H1 (cell line): Measurements from ENCODE around the gene MGST2. TPM values are rescaled to one million over a fixed set of nuclear protein-coding genes. Genes with fewer than 3 reads are reported as not detected.
A peak's percentile ranks its signal among the peaks of the same experiment; 100 is the strongest.

ENCODE experiments used
- CTCF ChIA-PET: fragments of 300-600 bp; sonication (Branson Sonifier 250); formaldehyde crosslinking; loops from one replicate; lab custom pipeline; 2021; ENCODE audit not compliant: partially characterized antibody; lab: Charles Lee
- POLR2A ChIA-PET: fragments of 300-600 bp; sonication (Branson Sonifier 250); formaldehyde crosslinking; loops from one replicate; lab custom pipeline; 2021; ENCODE audit warnings: inconsistent platforms; ENCODE audit not compliant: partially characterized antibody; lab: Charles Lee
- DNase-seq, 2 experiments: peaks; one replicate each; pipeline versions ENCODE4 v3.0.0 to v3.0.0-alpha.2; 2010 to 2022; ENCODE audit warnings: low spot score in 2 of 2, low read depth in 1 of 2, mixed read lengths in 1 of 2
- FAIRE-seq: peaks from 2 replicates; lab custom pipeline; 2011; peaks lifted over from hg19 to GRCh38; lab: Jason Lieb, UNC
- H2AFZ ChIP-seq: 2 replicates; pipeline ENCODE4 v1.8.1; 2012; ENCODE audit warnings: low read length, inconsistent platforms
- H2AK5ac ChIP-seq: 2 replicates; pipeline ENCODE4 v1.6.1; 2013; ENCODE audit warnings: low read depth, low read length
- H2BK120ac ChIP-seq: replicated peaks from 2 replicates; pipeline ENCODE3; 2013; ENCODE audit warnings: low read depth, low read length, inconsistent platforms
- H2BK12ac ChIP-seq: 2 replicates; pipeline ENCODE4 v1.6.1; 2013; ENCODE audit warnings: low read depth, low read length
- H2BK15ac ChIP-seq: 2 replicates; pipeline ENCODE4 v1.6.1; 2013; ENCODE audit warnings: low read length
- H2BK20ac ChIP-seq: 2 replicates; pipeline ENCODE4 v1.6.1; 2013; ENCODE audit warnings: low read length
- H2BK5ac ChIP-seq: 2 replicates; pipeline ENCODE4 v1.6.1; 2013; ENCODE audit warnings: low read depth, low read length
- H3K14ac ChIP-seq: 2 replicates; pipeline ENCODE4 v1.6.1; 2013; ENCODE audit warnings: inconsistent platforms; ENCODE audit not compliant: insufficient read length
- H3K18ac ChIP-seq: 2 replicates; pipeline ENCODE4 v1.6.1; 2013; ENCODE audit warnings: low read length; ENCODE audit errors: extremely low read depth
- H3K23ac ChIP-seq: 2 replicates; pipeline ENCODE4 v1.6.1; 2013; ENCODE audit warnings: inconsistent platforms; ENCODE audit not compliant: insufficient read length
- H3K23me2 ChIP-seq: 2 replicates; pipeline ENCODE4 v1.6.1; 2013; ENCODE audit warnings: low read depth, low read length
- H3K27ac ChIP-seq: 2 replicates; pipeline ENCODE4 v1.6.1; 2011; ENCODE audit warnings: low read depth, low read length, inconsistent platforms
- H3K27me3 ChIP-seq, 4 experiments: replicated peaks in 1 of 4; 1 replicate in 1 of 4; 2 replicates in 3 of 4; pipeline versions ENCODE4 v1.6.1 to v1.8.1; 2011 to 2013; ENCODE audit warnings: low read length in 3 of 4, mild to moderate bottlenecking in 3 of 4, inconsistent platforms in 2 of 4, mixed read lengths in 2 of 4, moderate library complexity in 1 of 4; ENCODE audit not compliant: control insufficient read depth in 3 of 4, insufficient read depth in 3 of 4; ENCODE audit errors: extremely low read depth in 1 of 4
- H3K36me3 ChIP-seq, 4 experiments: 2 replicates each; pipeline versions ENCODE4 v1.6.1 to v1.8.1; 2011 to 2013; ENCODE audit warnings: mild to moderate bottlenecking in 4 of 4, low read length in 3 of 4, moderate library complexity in 2 of 4, control low read depth in 1 of 4, inconsistent platforms in 1 of 4; ENCODE audit not compliant: insufficient read depth in 4 of 4, control insufficient read depth in 2 of 4
- H3K4ac ChIP-seq: replicated peaks from 2 replicates; pipeline ENCODE3; 2013; ENCODE audit warnings: low read length, low read depth, mixed read lengths, inconsistent platforms; ENCODE audit not compliant: insufficient read length
- H3K4me1 ChIP-seq, 4 experiments: replicated peaks in 1 of 4; 1 replicate in 1 of 4; 2 replicates in 3 of 4; pipeline versions ENCODE4 v1.6.1 to v1.8.1; 2011 to 2013; ENCODE audit warnings: low read length in 3 of 4, inconsistent platforms in 2 of 4, mixed read lengths in 1 of 4; ENCODE audit not compliant: insufficient read depth in 4 of 4, control insufficient read depth in 3 of 4
- H3K4me2 ChIP-seq, 2 experiments: 2 replicates each; pipeline versions ENCODE4 v1.6.1 to v1.8.1; 2011 to 2013; ENCODE audit warnings: low read depth in 2 of 2, low read length in 2 of 2, control low read depth in 1 of 2, inconsistent platforms in 1 of 2, mild to moderate bottlenecking in 1 of 2; ENCODE audit not compliant: insufficient read depth in 1 of 2
- H3K4me3 ChIP-seq, 4 experiments: fragments of 200-600, 300-600 bp in 1 of 4; sonication (generic), shearing (Covaris generic), sonication (Bioruptor Twin) in 1 of 4; 2 replicates each; pipeline versions ENCODE4 v1.5.1 to v1.8.1; 2011 to 2016; ENCODE audit warnings: low read length in 4 of 4, low read depth in 3 of 4, control low read depth in 2 of 4, inconsistent platforms in 2 of 4, mild to moderate bottlenecking in 2 of 4, mixed read lengths in 1 of 4, moderate library complexity in 1 of 4; ENCODE audit not compliant: insufficient read depth in 2 of 4; ENCODE audit errors: extremely low read depth in 1 of 4
- H3K56ac ChIP-seq: replicated peaks from 2 replicates; pipeline ENCODE3; 2013; ENCODE audit warnings: low read depth, mild to moderate bottlenecking, mixed read lengths, low read length, inconsistent platforms; ENCODE audit not compliant: insufficient read length
- H3K79me1 ChIP-seq: 2 replicates; pipeline ENCODE4 v1.6.1; 2013; ENCODE audit warnings: low read depth, low read length, control low read depth
- H3K79me2 ChIP-seq, 2 experiments: 2 replicates each; pipeline versions ENCODE4 v1.6.1 to v1.8.1; 2012 to 2013; ENCODE audit warnings: low read length in 2 of 2, mild to moderate bottlenecking in 2 of 2, inconsistent platforms in 1 of 2; ENCODE audit not compliant: insufficient read depth in 2 of 2, control insufficient read depth in 1 of 2
- H3K9ac ChIP-seq, 4 experiments: replicated peaks in 1 of 4; 1 replicate in 1 of 4; 2 replicates in 3 of 4; pipeline versions ENCODE4 v1.6.1 to v1.8.1; 2011 to 2013; ENCODE audit warnings: low read depth in 3 of 4, low read length in 3 of 4, control low read depth in 2 of 4, mild to moderate bottlenecking in 2 of 4, moderate library complexity in 2 of 4, inconsistent platforms in 1 of 4; ENCODE audit errors: extremely low read depth in 1 of 4
- H3K9me3 ChIP-seq, 2 experiments: 2 replicates each; pipeline versions ENCODE4 v1.6.1 to v1.8.1; 2012 to 2013; ENCODE audit warnings: mild to moderate bottlenecking in 2 of 2, moderate library complexity in 2 of 2, control low read depth in 1 of 2, inconsistent platforms in 1 of 2, low read depth in 1 of 2, low read length in 1 of 2, mixed read lengths in 1 of 2; ENCODE audit not compliant: insufficient read depth in 2 of 2
- H4K20me1 ChIP-seq, 2 experiments: replicated peaks in 1 of 2; 2 replicates each; pipeline versions ENCODE3 to v1.8.1; 2011 to 2013; ENCODE audit warnings: inconsistent platforms in 2 of 2, low read length in 2 of 2, mild to moderate bottlenecking in 1 of 2; ENCODE audit not compliant: insufficient read depth in 2 of 2, control insufficient read depth in 1 of 2
- H4K5ac ChIP-seq: 2 replicates; pipeline ENCODE4 v1.6.1; 2013; ENCODE audit warnings: low read length, low read depth, mixed read lengths, inconsistent platforms; ENCODE audit not compliant: insufficient read length
- H4K8ac ChIP-seq: 2 replicates; pipeline ENCODE4 v1.8.0; 2013; ENCODE audit warnings: mild to moderate bottlenecking, moderate library complexity, low read length, inconsistent platforms; ENCODE audit not compliant: insufficient read depth; ENCODE audit errors: extremely low read depth
- H4K91ac ChIP-seq: replicated peaks from 2 replicates; pipeline ENCODE3; 2013; ENCODE audit warnings: low read length, mixed read lengths, inconsistent platforms; ENCODE audit not compliant: insufficient read length
- ATF2 ChIP-seq: IDR thresholded peaks from 2 replicates; pipeline ENCODE4 v1.6.1; 2012; ENCODE audit warnings: low read length, inconsistent platforms
- ATF3 ChIP-seq: IDR thresholded peaks from 2 replicates; pipeline ENCODE4 v1.6.1; 2011; ENCODE audit warnings: low read depth, mild to moderate bottlenecking, low read length; ENCODE audit not compliant: insufficient read depth
- BCL11A ChIP-seq, 2 experiments: IDR thresholded peaks; one replicate each; pipeline ENCODE4 v1.6.1; 2011; ENCODE audit warnings: low read depth in 2 of 2, low read length in 2 of 2, mild to moderate bottlenecking in 2 of 2
- CBX5 ChIP-seq: fragments of 300-800, 300-1000 bp; sonication (generic); IDR thresholded peaks from 2 replicates; pipeline ENCODE4 v1.7.1; 2016; ENCODE audit warnings: antibody characterized with exemption, low read length, low read depth
- CEBPB ChIP-seq: IDR thresholded peaks from 2 replicates; pipeline ENCODE4 v1.6.1; 2012; ENCODE audit warnings: low read depth, low read length
- EZH2 ChIP-seq: fragments of 200-600 bp; sonication (generic); IDR thresholded peaks from 2 replicates; pipeline ENCODE4 v1.7.1; 2012; ENCODE audit warnings: low read depth, mild to moderate bottlenecking, moderate library complexity, low read length, inconsistent platforms; ENCODE audit not compliant: severe bottlenecking
- HDAC6 ChIP-seq: IDR thresholded peaks from one replicate; pipeline ENCODE4 v1.7.1; 2012; ENCODE audit warnings: low read depth, mild to moderate bottlenecking, inconsistent platforms, low read length, moderate library complexity
- KDM4A ChIP-seq: IDR thresholded peaks from one replicate; pipeline ENCODE4 v1.7.1; 2012; ENCODE audit warnings: low read depth, mild to moderate bottlenecking, moderate library complexity, low read length, inconsistent platforms; ENCODE audit not compliant: severe bottlenecking
- POLR2AphosphoS5 ChIP-seq: IDR thresholded peaks from 2 replicates; pipeline ENCODE4 v1.6.1; 2011; ENCODE audit warnings: low read depth, low read length
- RBBP5 ChIP-seq: IDR thresholded peaks from 2 replicates; pipeline ENCODE4 v1.7.1; 2012; ENCODE audit warnings: low read depth, mild to moderate bottlenecking, inconsistent platforms, low read length, moderate library complexity, borderline replicate concordance
- SIN3A ChIP-seq, 2 experiments: IDR thresholded peaks in 1 of 2; conservative IDR thresholded peaks in 1 of 2; 2 replicates each; pipeline ENCODE4 v1.6.1; 2011 to 2012; ENCODE audit warnings: low read length in 2 of 2, improper control_type of control experiment in 1 of 2, low read depth in 1 of 2, mild to moderate bottlenecking in 1 of 2
- SP2 ChIP-seq: IDR thresholded peaks from 2 replicates; pipeline ENCODE4 v1.6.1; 2012; ENCODE audit warnings: mild to moderate bottlenecking, low read length, inconsistent platforms
- WGBS, 2 experiments: shearing (Covaris generic) in 1 of 2; methylation state at CpG; one replicate each; pipeline versions ENCODE4 v1.1.6 to v1.1.7; 2013 to 2015; ENCODE audit warnings: low lambda C conversion rate in 2 of 2, mixed read lengths in 2 of 2, inconsistent platforms in 1 of 2, low coverage in 1 of 2, missing lambda C conversion rate in 1 of 2; ENCODE audit not compliant: insufficient replicate concordance in 2 of 2, insufficient coverage in 1 of 2, insufficient read length in 1 of 2; ENCODE audit errors: extremely low coverage in 1 of 2, missing lambda C conversion rate in 1 of 2; 5-methylcytosine and 5-hydroxymethylcytosine counted together
- polyA plus RNA-seq, 7 experiments: library from polyadenylated mRNA; depleted of rRNA in 3 of 7; stranded (reverse) in 5 of 7; unstranded in 2 of 7; fragments of >200 nt in 5 of 7; fragments of 200-250 nt in 2 of 7; gene quantifications; 1 replicate in 5 of 7; 2 replicates in 1 of 7; 4 replicates in 1 of 7; pipeline versions ENCODE4 v1.2.1 to v1.2.3, GENCODE V29; 2011 to 2013; ENCODE audit warnings: missing spikeins in 2 of 7, mixed read lengths in 2 of 7
- total RNA-seq: library from RNA; stranded (reverse); fragmentation: NEBNext Ultra II Directional; extraction: Animal tissue kit (Norgen Biotek cat#: 25700); gene quantifications from 2 replicates; pipeline ENCODE4 v1.2.1, GENCODE V29; 2021

Gene MGST2
- total and polyA plus RNA-seq, 2 of the 8 experiments (the other 6 are each of a cell fraction or from before 2014, with no cell fraction given) = 8.0 to 13.6 TPM

GRCh38 chr4:139743027-139743426 is 77.4 kb downstream of the MGST2 start:
- no peak overlapping the region for H3K18ac ChIP-seq
- no peak overlapping the region for H2BK15ac ChIP-seq
- H3K9ac ChIP-seq = no peak overlapping the region
- no peaks in the 10 kb centered on the region for H4K20me1 ChIP-seq
- FAIRE-seq (no peak), DNase-seq (peak in 1 of 2 experiments; percentile 28)
- H2BK120ac ChIP-seq = no peak overlapping the region
- no peaks in the 10 kb centered on the region; the same call in 1 of the 2 replicates for H3K23me2 ChIP-seq
- ChIA-PET CTCF (interaction anchor here (0.6 to 1.3 kb wide), 4 partner anchors 10 to 601 kb away, joined by 3 to 5 read pairs (median 4); no protein-coding TSS in a partner anchor), POLR2A (no interaction called here)
- H3K56ac ChIP-seq = no peak overlapping the region
- H3K79me1 ChIP-seq = no peaks in the 10 kb centered on the region
- H3K23ac ChIP-seq = no peak overlapping the region
- no peak overlapping the region for H3K4me2 ChIP-seq
- H3K14ac ChIP-seq = no peak overlapping the region
- H3K9me3 ChIP-seq = no peaks in the 10 kb centered on the region
- 78% methylated on average over 5 of the region's 5 CpGs; no CpG with 5 or more reads in 1 of the 2 experiments for WGBS, 2 experiments
- H3K4ac ChIP-seq = no peak overlapping the region
- peaks cover 0 to under 1% (median 0%) of the 10 kb centered on the region in 4 experiments; a peak in 2 of 7 replicates for H3K27me3 ChIP-seq
- no peak overlapping the region for H2AK5ac ChIP-seq
- no peaks in the 10 kb centered on the region for H3K79me2 ChIP-seq
- no peak overlapping the region for H4K91ac ChIP-seq
- H2BK5ac ChIP-seq = no peak overlapping the region
- H3K27ac ChIP-seq = no peak overlapping the region
- no peak overlapping the region for H4K8ac ChIP-seq
- H3K4me1 ChIP-seq = peaks cover 0 to 5% (median 3%) of the 10 kb centered on the region in 4 experiments; a peak in 3 of 7 replicates
- no peak overlapping the region for H4K5ac ChIP-seq
- H3K36me3 ChIP-seq = no peaks in the 10 kb centered on the region
- H3K4me3 ChIP-seq = no peak overlapping the region
- H2AFZ ChIP-seq = no peak overlapping the region
- H2BK20ac ChIP-seq = no peak overlapping the region
- H2BK12ac ChIP-seq = no peak overlapping the region
- no peak for TF ChIP-seq EZH2
- TF ChIP-seq CBX5 = no peak
- TF ChIP-seq ATF3 = no peak
- TF ChIP-seq RBBP5 = no peak
- TF ChIP-seq SP2 = no peak
- TF ChIP-seq ATF2 = no peak
- TF ChIP-seq POLR2AphosphoS5 = no peak
- no peak for TF ChIP-seq KDM4A
- no peak for TF ChIP-seq BCL11A (IDR thresholded peaks at IDR 0.05; ENCODE audit: low read depth in 2 of 2, low read length in 2 of 2)
- no peak for TF ChIP-seq HDAC6
- TF ChIP-seq SIN3A (conservative IDR thresholded peaks at IDR 0.05 in 1 of 2, IDR thresholded peaks at IDR 0.05 in 1 of 2; ENCODE audit: low read depth in 1 of 2, low read length in 2 of 2) = no peak
- TF ChIP-seq CEBPB = no peak
